GM12865 (cell line): ENCODE results near the gene SGSH.
"Not testable (repeated sequence)": the region's sequence is repeated elsewhere in the genome, so short reads cannot be mapped to it uniquely, and the experiment has no call there.

Experiments used
- DNase-seq: peaks from one replicate; pipeline ENCODE4 v3.0.0; 2010; ENCODE audit warnings: low read depth
- H3K4me3 ChIP-seq: 2 replicates; pipeline ENCODE4 v1.5.1; 2011; ENCODE audit warnings: mild to moderate bottlenecking, low read depth, low read length, control low read depth
- TF ChIP-seq, protein P1 (sequence below): IDR thresholded peaks from 2 replicates; pipeline ENCODE4 v1.5.1; 2011; ENCODE audit warnings: low read length, control low read depth, low read depth, inconsistent platforms; ENCODE audit not compliant: insufficient read depth; ENCODE audit errors: missing control alignments

Gene SGSH

DNA sequence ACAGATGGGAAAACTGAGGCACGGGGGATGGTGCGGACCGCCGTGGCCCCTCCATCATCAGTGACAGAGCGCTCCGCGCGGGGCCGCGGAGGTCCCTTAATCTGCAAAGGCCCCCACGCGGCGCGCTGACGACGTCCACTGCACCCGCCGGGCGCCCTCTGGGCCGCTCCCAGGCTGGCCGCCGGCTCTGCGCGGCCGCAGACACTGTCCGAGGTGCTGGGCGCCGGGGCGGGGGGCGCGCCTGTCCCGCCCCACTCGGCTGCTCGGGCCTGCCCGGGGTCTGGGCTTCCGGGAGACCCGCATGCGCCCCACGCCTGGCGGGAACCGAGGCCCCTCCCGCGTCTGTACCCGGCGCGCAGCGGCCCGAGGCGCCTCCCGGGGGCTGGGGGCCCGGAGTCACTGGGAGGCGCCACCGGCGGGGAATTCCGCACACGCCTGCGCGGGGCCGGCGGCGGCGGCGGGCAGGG lies 40.0 kb upstream of the SGSH start:
- TF ChIP-seq, protein P1, sequence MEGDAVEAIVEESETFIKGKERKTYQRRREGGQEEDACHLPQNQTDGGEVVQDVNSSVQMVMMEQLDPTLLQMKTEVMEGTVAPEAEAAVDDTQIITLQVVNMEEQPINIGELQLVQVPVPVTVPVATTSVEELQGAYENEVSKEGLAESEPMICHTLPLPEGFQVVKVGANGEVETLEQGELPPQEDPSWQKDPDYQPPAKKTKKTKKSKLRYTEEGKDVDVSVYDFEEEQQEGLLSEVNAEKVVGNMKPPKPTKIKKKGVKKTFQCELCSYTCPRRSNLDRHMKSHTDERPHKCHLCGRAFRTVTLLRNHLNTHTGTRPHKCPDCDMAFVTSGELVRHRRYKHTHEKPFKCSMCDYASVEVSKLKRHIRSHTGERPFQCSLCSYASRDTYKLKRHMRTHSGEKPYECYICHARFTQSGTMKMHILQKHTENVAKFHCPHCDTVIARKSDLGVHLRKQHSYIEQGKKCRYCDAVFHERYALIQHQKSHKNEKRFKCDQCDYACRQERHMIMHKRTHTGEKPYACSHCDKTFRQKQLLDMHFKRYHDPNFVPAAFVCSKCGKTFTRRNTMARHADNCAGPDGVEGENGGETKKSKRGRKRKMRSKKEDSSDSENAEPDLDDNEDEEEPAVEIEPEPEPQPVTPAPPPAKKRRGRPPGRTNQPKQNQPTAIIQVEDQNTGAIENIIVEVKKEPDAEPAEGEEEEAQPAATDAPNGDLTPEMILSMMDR: no peak
- peak overlapping the region; percentile 63 for H3K4me3 ChIP-seq
- peak; percentile 83 for DNase-seq

- TF ChIP-seq, protein P1: no peak
- no peak for DNase-seq
- peak overlapping the region; percentile 63 for H3K4me3 ChIP-seq
Observed at GRCh38 chr17:80259457-80260068, 39.4 kb upstream of the SGSH start.

DNA sequence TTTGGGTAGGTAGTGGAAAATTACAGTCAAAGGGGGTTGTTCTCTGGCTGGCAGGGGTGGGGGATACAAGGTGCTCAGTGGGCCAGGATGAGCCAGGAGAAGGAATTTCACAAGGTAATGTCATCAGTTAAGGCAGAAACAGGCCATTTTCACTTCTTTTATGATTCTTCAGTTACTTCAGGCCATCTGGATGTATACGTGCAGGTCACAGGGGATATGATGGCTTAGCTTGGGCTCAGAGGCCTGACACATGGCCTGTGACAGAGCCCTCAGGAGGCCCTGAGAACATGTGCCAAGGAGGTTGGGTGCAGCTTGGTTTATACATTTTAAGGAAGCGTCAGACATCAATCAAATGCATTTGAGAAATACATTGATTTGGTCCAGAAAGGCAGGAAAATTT lies 38.2 kb upstream of the SGSH start:
- H3K4me3 ChIP-seq: not testable (repeated sequence)
- DNase-seq: peak; percentile 58

- H3K4me3 ChIP-seq: no peak overlapping the region
- TF ChIP-seq, protein P1: no peak
- DNase-seq: no peak
Observed at GRCh38 chr17:80257716-80258213, 37.6 kb upstream of the SGSH start.

DNA sequence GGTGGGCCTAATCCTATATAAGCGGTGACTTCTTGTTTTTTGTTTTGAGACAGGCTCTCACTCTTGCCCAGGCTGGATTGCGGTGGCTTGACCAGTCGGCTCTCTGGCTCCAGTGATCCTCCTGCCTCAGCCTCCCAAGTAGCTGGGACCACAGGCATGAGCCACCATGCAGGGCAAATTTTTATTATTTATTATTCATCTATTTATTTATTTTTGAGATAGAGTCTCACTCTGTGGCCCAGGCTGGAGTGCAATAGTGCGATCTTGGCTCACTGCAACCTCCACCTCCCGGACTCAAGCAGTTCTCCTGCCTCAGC lies 35.9 kb upstream of the SGSH start:
- no peak for DNase-seq

GRCh38 chr17:80254396-80255251 lies 34.5 kb upstream of the SGSH start:
- DNase-seq: peak; percentile 91

More for the DNA sequence above, 35.9 kb upstream of the SGSH start:
- H3K4me3 ChIP-seq: no peak overlapping the region
- TF ChIP-seq, protein P1: no peak

DNA sequence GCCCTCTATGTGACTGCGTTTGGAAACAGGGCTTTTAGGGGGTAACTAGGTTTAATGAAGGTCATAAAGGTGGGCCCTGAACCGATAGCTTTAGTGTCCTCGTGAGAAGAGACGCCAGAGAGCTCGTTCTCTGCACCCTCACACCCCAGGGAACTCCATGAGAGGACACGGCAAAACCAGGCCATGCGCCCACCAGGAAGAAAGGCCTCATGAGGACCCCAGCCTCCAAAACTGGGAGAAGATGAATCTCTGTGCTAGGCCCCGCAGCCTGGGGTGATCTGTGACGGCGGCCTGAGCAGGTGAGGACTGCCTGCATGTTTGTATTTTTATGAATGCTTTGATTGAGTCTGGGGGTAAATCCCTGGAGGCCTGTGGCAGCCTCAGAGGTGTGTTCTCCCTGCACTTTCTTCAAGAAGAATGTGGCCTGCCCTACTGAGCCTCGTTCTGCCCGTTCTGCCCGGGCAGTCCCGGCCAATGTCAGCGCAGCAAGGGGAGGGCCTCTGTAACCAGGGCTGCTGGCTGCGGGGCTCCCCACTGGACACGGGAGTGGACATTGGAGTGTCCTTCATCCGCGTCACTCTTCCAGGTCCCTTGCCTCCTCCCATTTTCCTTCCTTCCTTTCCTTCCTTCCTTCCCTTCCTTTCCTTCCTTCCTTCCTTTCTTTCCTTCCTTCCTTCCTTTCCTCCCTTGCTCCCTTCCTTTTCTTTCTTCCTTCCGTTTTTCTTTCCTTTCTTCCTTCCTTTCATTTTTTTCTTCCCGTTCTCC lies 33.7 kb upstream of the SGSH start:
- no peak for DNase-seq
- TF ChIP-seq, protein P1: no peak
- no peak overlapping the region for H3K4me3 ChIP-seq

More at GRCh38 chr17:80254396-80255251, 34.5 kb upstream of the SGSH start:
- TF ChIP-seq, protein P1: no peak
- no peak overlapping the region for H3K4me3 ChIP-seq
